Activated T-helper 17 cell treated with anti-CD3 and anti-CD28 coated beads, Interleukin-2, amount 50 U/mL, for 72 hours (primary cell): ENCODE results near the gene PRKCE. TPM values are rescaled to one million over a fixed set of nuclear protein-coding genes. Genes with fewer than 3 reads are reported as not detected.
"Not testable (repeated sequence)": the region's sequence is repeated elsewhere in the genome, so short reads cannot be mapped to it uniquely, and the experiment has no call there.

ENCODE experiments used
- ATAC-seq: fragments of 150-1000 bp; cut with Tn5 transposase; replicated peaks from 2 replicates; pipeline ENCODE4 v1.10.0; 2021; ENCODE audit warnings: mild to moderate bottlenecking, moderate library complexity
- H3K27ac Mint-ChIP-seq: one replicate; pipeline ENCODE4 v1.8.0; 2022; ENCODE audit warnings: mixed read lengths
- H3K27me3 Mint-ChIP-seq: one replicate; pipeline ENCODE4 v1.8.0; 2022; ENCODE audit warnings: mixed read lengths
- H3K36me3 Mint-ChIP-seq: one replicate; pipeline ENCODE4 v1.8.0; 2022; ENCODE audit warnings: low read depth, mild to moderate bottlenecking, mixed read lengths
- H3K4me1 Mint-ChIP-seq: one replicate; pipeline ENCODE4 v1.8.0; 2022; ENCODE audit warnings: mixed read lengths
- H3K4me3 Mint-ChIP-seq: one replicate; pipeline ENCODE4 v1.8.0; 2022; ENCODE audit warnings: mild to moderate bottlenecking, mixed read lengths
- H3K9me3 Mint-ChIP-seq: one replicate; pipeline ENCODE4 v1.8.0; 2022; ENCODE audit warnings: mixed read lengths
- total RNA-seq, 2 donors: library from RNA; stranded (reverse); gene quantifications; one replicate each; pipeline ENCODE4 v1.2.3, GENCODE V29; 2022

PRKCE gene
- total RNA-seq, 2 donors from 2014 or later = 15.9 to 16.6 TPM

GRCh38 chr2:45908316-45909170 is 257.1 kb downstream of the PRKCE start:
- H3K4me3 Mint-ChIP-seq = no peak overlapping the region
- no peaks in the 10 kb centered on the region for H3K27me3 Mint-ChIP-seq
- peaks cover 11% of the 10 kb centered on the region for H3K4me1 Mint-ChIP-seq
- no peaks in the 10 kb centered on the region for H3K36me3 Mint-ChIP-seq
- no peak overlapping the region for H3K27ac Mint-ChIP-seq
- H3K9me3 Mint-ChIP-seq = no peaks in the 10 kb centered on the region
- no peak for ATAC-seq

DNA sequence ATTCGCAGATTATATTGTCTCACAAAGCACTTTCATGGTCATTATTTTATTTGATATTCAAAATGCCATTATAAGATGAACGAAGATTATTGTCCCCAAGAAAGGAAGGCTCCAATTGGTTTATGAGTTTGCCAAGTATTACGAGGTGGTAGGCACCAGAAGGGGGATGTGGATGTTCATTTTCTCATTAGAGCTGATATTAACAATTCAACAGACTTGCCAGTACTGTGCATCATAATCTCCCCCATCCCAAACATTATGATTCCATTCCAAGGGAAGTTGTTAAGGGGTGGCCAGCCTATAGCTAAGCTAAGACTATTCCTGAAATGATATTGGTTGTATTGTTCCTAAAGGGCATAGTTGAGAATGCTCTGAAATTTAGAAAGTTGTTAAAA is 257.7 kb downstream of the PRKCE start:
- H3K4me1 Mint-ChIP-seq = peaks cover 11% of the 10 kb centered on the region
- no peak overlapping the region for H3K27ac Mint-ChIP-seq
- no peaks in the 10 kb centered on the region for H3K36me3 Mint-ChIP-seq
- no peak for ATAC-seq
- no peak overlapping the region for H3K4me3 Mint-ChIP-seq
- H3K27me3 Mint-ChIP-seq = no peaks in the 10 kb centered on the region
- no peaks in the 10 kb centered on the region for H3K9me3 Mint-ChIP-seq

- H3K36me3 Mint-ChIP-seq = no peaks in the 10 kb centered on the region
- no peaks in the 10 kb centered on the region for H3K9me3 Mint-ChIP-seq
- no peak for ATAC-seq
- H3K27ac Mint-ChIP-seq = no peak overlapping the region
- no peaks in the 10 kb centered on the region for H3K27me3 Mint-ChIP-seq
- no peak overlapping the region for H3K4me3 Mint-ChIP-seq
- H3K4me1 Mint-ChIP-seq = peaks cover 7% of the 10 kb centered on the region
Measured at GRCh38 chr2:45909677-45910191, 258.3 kb downstream of the PRKCE start.

- no peaks in the 10 kb centered on the region for H3K36me3 Mint-ChIP-seq
- no peaks in the 10 kb centered on the region for H3K27me3 Mint-ChIP-seq
- H3K27ac Mint-ChIP-seq = no peak overlapping the region
- no peak overlapping the region for H3K4me3 Mint-ChIP-seq
- H3K9me3 Mint-ChIP-seq = no peaks in the 10 kb centered on the region
- ATAC-seq = no peak
- H3K4me1 Mint-ChIP-seq = peaks cover 7% of the 10 kb centered on the region
Measured at GRCh38 chr2:45910473-45911060, 259.1 kb downstream of the PRKCE start.

GRCh38 chr2:45911538-45911937 is 260.1 kb downstream of the PRKCE start:
- ATAC-seq = no peak
- no peak overlapping the region for H3K4me3 Mint-ChIP-seq

DNA sequence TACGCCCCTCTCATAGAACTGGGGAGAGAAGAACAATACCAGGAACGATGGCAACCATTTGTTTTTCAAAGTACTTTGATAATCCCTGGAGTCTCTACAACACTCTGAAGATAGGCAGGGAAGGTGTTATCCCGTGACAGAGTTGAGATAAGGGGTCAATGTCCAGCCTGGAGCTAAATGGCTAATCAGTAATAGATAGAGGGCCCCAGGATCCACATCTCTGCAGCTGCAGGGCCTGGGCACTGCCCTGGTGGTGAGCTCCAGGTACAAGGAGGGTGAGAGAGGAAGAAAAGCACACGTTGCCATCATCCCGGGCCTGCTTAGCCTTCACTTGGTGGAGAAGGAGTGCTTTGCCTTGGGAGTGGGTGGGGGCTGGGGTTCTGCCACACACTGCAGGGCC is 260.6 kb downstream of the PRKCE start:
- no peaks in the 10 kb centered on the region for H3K27me3 Mint-ChIP-seq
- H3K36me3 Mint-ChIP-seq = no peaks in the 10 kb centered on the region
- no peak overlapping the region for H3K4me3 Mint-ChIP-seq
- peaks cover 7% of the 10 kb centered on the region for H3K4me1 Mint-ChIP-seq
- no peaks in the 10 kb centered on the region for H3K9me3 Mint-ChIP-seq
- ATAC-seq = no peak
- H3K27ac Mint-ChIP-seq = no peak overlapping the region

More at GRCh38 chr2:45911538-45911937, 260.1 kb downstream of the PRKCE start:
- no peaks in the 10 kb centered on the region for H3K9me3 Mint-ChIP-seq
- peaks cover 7% of the 10 kb centered on the region for H3K4me1 Mint-ChIP-seq
- no peaks in the 10 kb centered on the region for H3K36me3 Mint-ChIP-seq
- no peaks in the 10 kb centered on the region for H3K27me3 Mint-ChIP-seq
- no peak overlapping the region for H3K27ac Mint-ChIP-seq

DNA sequence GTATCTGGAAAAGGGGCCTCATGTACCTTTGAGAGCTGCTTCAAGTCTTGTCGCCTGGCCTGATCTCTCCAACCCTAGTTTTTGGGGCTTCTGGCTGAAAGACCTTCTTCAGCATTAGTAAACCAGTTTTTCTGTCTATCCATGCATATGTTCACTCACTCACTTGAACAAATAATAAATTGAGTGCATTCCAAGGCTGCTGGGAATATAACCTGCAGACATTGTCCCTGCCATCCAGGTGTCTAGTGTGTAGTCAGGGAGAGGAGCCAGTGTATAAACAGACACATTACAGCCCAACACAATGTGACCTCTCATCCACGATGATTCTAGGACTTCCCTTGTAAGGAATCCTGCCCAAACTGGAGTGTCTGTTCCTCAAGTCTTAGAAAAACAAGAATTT is 262.1 kb downstream of the PRKCE start:
- Mint-ChIP-seq H3K4me1 (peaks cover 7% of the 10 kb centered on the region), H3K27me3 (no peaks in the 10 kb centered on the region), H3K4me3 (no peak overlapping the region), H3K27ac (no peak overlapping the region), H3K9me3 (no peaks in the 10 kb centered on the region), H3K36me3 (no peaks in the 10 kb centered on the region)
- ATAC-seq = no peak

GRCh38 chr2:45915523-45915922 is 264.0 kb downstream of the PRKCE start:
- Mint-ChIP-seq H3K9me3 (no peaks in the 10 kb centered on the region), H3K27ac (no peak overlapping the region), H3K4me1 (peaks cover 4% of the 10 kb centered on the region), H3K27me3 (no peaks in the 10 kb centered on the region), H3K4me3 (no peak overlapping the region), H3K36me3 (no peaks in the 10 kb centered on the region)
- ATAC-seq = no peak

- ATAC-seq, H3K4me1 Mint-ChIP-seq, H3K9me3 Mint-ChIP-seq, H3K27me3 Mint-ChIP-seq, H3K27ac Mint-ChIP-seq, H3K4me3 Mint-ChIP-seq, H3K36me3 Mint-ChIP-seq: not testable (repeated sequence)
Measured at GRCh38 chr2:45917561-45918176, 266.2 kb downstream of the PRKCE start.

GRCh38 chr2:45918463-45919159 is 267.1 kb downstream of the PRKCE start:
- no peak overlapping the region for H3K27ac Mint-ChIP-seq
- H3K36me3 Mint-ChIP-seq = no peaks in the 10 kb centered on the region
- H3K27me3 Mint-ChIP-seq = no peaks in the 10 kb centered on the region
- no peaks in the 10 kb centered on the region for H3K4me1 Mint-ChIP-seq
- no peak for ATAC-seq
- H3K9me3 Mint-ChIP-seq = no peaks in the 10 kb centered on the region
- H3K4me3 Mint-ChIP-seq = no peak overlapping the region

- Mint-ChIP-seq H3K27me3 (no peaks in the 10 kb centered on the region), H3K4me3 (no peak overlapping the region), H3K9me3 (no peaks in the 10 kb centered on the region), H3K27ac (no peak overlapping the region), H3K4me1 (no peaks in the 10 kb centered on the region), H3K36me3 (no peaks in the 10 kb centered on the region)
- ATAC-seq = no peak
Measured at GRCh38 chr2:45919160-45919650, 267.7 kb downstream of the PRKCE start.

- H3K4me1 Mint-ChIP-seq = no peaks in the 10 kb centered on the region
- ATAC-seq = no peak
- no peak overlapping the region for H3K4me3 Mint-ChIP-seq
- no peaks in the 10 kb centered on the region for H3K36me3 Mint-ChIP-seq
- no peak overlapping the region for H3K27ac Mint-ChIP-seq
- no peaks in the 10 kb centered on the region for H3K9me3 Mint-ChIP-seq
- H3K27me3 Mint-ChIP-seq = no peaks in the 10 kb centered on the region
Measured at GRCh38 chr2:45919711-45920111, 268.2 kb downstream of the PRKCE start.

GRCh38 chr2:45921921-45922320 is 270.4 kb downstream of the PRKCE start:
- Mint-ChIP-seq H3K9me3 (no peaks in the 10 kb centered on the region), H3K4me3 (no peak overlapping the region), H3K27ac (no peak overlapping the region), H3K27me3 (no peaks in the 10 kb centered on the region), H3K36me3 (no peaks in the 10 kb centered on the region), H3K4me1 (no peaks in the 10 kb centered on the region)
- no peak for ATAC-seq

DNA sequence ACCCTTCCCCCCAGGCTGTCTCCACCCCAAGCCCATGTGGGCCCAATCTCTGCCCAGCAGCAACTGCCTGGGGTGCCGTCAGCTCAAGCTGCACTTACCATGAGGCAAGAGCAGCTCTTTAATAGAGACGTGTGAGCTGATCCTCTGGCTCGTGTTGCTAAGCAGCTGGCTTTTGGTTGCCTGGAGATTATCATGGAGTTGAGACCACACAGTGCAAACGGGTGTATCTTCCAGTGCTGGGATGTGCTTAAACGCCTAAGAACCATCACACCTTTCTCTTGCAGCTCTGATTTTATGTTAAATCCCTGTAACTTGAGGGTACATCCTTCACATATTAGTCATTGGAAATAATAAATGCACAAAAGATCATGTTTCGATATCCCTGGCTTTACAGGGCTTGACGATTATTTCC is 271.1 kb downstream of the PRKCE start:
- Mint-ChIP-seq H3K4me3 (no peak overlapping the region), H3K27ac (no peak overlapping the region), H3K36me3 (no peaks in the 10 kb centered on the region), H3K27me3 (no peaks in the 10 kb centered on the region), H3K9me3 (no peaks in the 10 kb centered on the region), H3K4me1 (no peaks in the 10 kb centered on the region)
- ATAC-seq = no peak
